Ovary (tissue), 3 donors: Measurements from ENCODE around the gene HDLBP.

Experiments
- EP300 ChIP-seq: sonication (generic); formaldehyde crosslinking; IDR thresholded peaks from one replicate; pipeline ENCODE4 v1.6.1; 2017; ENCODE audit warnings: antibody characterized with exemption
- POLR2A ChIP-seq: fragments of 450-650 bp; IDR thresholded peaks from one replicate; pipeline ENCODE4 v1.6.1; 2017; ENCODE audit warnings: antibody characterized with exemption, mild to moderate bottlenecking, moderate library complexity
- TF ChIP-seq, protein P1 (sequence below), 3 donors: fragments of 450-650 bp in 2 of 3; fragments of 200-600 bp in 1 of 3; IDR thresholded peaks; one replicate each; pipeline versions ENCODE4 v1.5.1 to v1.8.0; 2016 to 2022; ENCODE audit warnings: antibody characterized with exemption in 3 of 3, mild to moderate bottlenecking in 1 of 3
- donor health status: DM: no; HTN: no; CAD: no.

DNA sequence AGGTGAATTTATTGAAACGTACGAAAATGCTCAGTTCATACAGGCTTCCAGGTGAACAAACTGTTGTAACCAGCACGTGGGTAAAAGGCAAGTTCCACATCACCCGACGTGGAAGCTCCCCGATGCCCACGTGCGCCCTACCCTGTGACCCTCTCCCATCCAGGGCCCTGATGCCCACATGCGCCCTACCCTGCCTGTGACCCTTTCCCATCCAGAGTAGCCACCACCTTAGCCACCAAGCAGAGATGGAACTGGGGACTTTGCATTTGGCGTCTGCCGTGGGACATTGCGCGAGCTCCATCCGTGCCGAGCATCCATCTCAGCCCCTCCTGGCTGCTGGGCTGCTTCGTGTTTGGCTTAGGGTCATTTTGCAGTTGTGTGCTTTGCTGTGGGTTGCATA is 89.5 kb downstream of the HDLBP start:
- TF ChIP-seq EP300 (no peak), POLR2A (no peak)
- TF ChIP-seq, protein P1, sequence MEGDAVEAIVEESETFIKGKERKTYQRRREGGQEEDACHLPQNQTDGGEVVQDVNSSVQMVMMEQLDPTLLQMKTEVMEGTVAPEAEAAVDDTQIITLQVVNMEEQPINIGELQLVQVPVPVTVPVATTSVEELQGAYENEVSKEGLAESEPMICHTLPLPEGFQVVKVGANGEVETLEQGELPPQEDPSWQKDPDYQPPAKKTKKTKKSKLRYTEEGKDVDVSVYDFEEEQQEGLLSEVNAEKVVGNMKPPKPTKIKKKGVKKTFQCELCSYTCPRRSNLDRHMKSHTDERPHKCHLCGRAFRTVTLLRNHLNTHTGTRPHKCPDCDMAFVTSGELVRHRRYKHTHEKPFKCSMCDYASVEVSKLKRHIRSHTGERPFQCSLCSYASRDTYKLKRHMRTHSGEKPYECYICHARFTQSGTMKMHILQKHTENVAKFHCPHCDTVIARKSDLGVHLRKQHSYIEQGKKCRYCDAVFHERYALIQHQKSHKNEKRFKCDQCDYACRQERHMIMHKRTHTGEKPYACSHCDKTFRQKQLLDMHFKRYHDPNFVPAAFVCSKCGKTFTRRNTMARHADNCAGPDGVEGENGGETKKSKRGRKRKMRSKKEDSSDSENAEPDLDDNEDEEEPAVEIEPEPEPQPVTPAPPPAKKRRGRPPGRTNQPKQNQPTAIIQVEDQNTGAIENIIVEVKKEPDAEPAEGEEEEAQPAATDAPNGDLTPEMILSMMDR (IDR thresholded peaks at IDR 0.05), result no peak
